ENCODE results near the gene DSCAM.

DNA sequence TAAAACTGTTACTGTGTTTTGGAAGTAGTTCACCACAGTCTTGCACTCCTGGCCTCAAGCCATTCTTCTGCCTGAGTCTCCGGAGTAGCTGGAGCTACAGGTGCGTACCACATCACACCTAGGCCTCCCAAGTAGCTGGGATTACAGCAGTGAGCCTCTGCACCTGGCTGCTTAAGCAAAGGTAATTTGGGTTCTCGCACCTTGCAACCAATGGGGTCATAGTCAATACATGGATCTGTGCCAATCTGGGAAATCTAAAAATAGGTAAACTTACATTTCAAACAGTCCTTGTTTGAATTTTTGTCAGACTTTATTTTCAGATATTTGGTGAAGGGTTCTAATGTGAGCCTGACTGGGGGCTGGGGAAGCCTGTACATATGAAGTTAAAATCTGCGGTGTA lies 513.2 kb downstream of the DSCAM start:
- no peak for TF ChIP-seq POLR2A (IDR thresholded peaks at IDR 0.05)
- TF ChIP-seq, protein P1, sequence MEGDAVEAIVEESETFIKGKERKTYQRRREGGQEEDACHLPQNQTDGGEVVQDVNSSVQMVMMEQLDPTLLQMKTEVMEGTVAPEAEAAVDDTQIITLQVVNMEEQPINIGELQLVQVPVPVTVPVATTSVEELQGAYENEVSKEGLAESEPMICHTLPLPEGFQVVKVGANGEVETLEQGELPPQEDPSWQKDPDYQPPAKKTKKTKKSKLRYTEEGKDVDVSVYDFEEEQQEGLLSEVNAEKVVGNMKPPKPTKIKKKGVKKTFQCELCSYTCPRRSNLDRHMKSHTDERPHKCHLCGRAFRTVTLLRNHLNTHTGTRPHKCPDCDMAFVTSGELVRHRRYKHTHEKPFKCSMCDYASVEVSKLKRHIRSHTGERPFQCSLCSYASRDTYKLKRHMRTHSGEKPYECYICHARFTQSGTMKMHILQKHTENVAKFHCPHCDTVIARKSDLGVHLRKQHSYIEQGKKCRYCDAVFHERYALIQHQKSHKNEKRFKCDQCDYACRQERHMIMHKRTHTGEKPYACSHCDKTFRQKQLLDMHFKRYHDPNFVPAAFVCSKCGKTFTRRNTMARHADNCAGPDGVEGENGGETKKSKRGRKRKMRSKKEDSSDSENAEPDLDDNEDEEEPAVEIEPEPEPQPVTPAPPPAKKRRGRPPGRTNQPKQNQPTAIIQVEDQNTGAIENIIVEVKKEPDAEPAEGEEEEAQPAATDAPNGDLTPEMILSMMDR (IDR thresholded peaks at IDR 0.05) = no peak

Measured in vagina (tissue), 2 donors.